GM19372 (cell line): ENCODE measurements around the gene ALDOC.
"Not testable (repeated sequence)": the region's sequence is repeated elsewhere in the genome, so short reads cannot be mapped to it uniquely, and the experiment has no call there.

Experiments used
- ATAC-seq: cut with Tn5 transposase; IDR thresholded peaks from one replicate; pipeline ENCODE4 v1.9.1; 2021; ENCODE audit warnings: mild to moderate bottlenecking, low read depth, moderate library complexity; ENCODE audit not compliant: unreplicated experiment

Gene ALDOC

DNA sequence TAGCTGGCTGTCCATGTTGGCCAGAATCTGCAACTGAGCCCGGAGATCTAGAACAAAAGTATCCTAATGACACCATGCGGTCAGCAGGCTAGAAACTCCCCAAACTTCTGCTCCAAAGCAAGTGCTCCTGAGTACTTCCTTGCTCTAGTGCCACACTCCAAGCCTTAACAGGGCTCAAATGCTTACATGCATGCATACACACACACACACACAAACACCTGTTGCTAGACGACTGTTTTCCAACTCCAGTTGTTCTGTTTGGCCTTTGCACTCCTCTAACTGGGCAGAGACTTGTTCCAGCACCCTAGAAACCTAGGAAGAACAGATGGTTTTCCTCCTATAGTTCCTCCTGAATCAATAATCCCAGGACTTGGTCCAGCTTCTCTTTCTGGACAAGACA, 7.7 kb upstream of the ALDOC start:
- no peak for ATAC-seq

DNA sequence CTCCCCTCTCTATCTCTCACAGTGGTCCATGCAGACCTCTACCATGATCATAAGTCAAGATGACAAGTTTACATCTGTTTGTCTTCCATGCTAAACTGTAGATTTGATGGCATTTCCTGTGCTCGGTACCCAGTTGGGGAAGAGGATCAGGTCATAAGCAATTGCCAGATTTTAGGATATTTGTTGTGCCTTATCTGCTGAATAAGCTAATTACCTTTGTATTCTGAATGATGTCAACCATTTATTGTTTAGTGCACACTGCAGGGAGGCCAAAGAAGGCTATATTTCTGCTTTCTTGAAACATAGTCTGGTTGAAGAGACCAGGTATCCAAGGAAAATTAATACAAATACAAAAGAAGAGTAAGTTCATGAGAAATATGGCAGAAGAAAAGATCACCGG, 5.8 kb upstream of the ALDOC start:
- ATAC-seq, result no peak

DNA sequence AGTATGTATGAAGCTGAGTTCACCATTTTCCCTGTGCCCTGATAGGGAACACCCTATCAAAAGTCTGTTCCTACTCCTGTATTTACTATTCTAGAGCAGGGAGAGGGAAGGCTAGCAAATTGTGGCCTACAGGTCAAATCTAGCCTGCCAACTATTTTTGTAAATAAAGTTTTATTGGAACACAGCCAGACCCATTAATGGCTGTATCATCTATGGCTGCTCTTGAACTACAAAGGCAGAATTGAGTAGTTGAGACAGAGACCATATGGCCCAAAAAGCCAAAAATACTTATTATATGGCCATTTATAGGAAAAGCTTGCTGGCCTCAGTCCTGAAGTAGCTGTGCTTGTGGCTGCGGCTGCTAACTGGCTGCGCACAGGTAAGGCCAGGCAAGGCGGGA, 4.3 kb upstream of the ALDOC start:
- no peak for ATAC-seq

DNA sequence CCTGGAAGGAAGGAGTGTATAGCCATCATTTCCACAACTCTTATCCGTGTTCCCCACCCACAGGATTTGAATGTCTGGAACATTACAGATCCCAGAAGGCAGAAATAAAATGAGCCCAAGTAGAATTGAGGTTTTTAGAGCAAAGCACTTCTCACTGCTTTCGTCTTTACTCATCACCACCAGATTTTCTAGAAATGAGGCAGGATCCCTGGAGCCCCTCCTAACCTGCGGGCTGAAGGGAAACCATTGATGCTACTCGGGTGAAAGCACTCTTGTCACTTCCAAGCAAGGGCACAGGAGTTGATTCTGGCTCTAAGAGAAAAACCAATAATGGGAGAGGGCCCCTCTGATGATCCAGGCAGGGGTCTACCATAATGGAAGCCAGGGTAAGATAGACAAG, 2.8 kb upstream of the ALDOC start:
- ATAC-seq, result no peak

DNA sequence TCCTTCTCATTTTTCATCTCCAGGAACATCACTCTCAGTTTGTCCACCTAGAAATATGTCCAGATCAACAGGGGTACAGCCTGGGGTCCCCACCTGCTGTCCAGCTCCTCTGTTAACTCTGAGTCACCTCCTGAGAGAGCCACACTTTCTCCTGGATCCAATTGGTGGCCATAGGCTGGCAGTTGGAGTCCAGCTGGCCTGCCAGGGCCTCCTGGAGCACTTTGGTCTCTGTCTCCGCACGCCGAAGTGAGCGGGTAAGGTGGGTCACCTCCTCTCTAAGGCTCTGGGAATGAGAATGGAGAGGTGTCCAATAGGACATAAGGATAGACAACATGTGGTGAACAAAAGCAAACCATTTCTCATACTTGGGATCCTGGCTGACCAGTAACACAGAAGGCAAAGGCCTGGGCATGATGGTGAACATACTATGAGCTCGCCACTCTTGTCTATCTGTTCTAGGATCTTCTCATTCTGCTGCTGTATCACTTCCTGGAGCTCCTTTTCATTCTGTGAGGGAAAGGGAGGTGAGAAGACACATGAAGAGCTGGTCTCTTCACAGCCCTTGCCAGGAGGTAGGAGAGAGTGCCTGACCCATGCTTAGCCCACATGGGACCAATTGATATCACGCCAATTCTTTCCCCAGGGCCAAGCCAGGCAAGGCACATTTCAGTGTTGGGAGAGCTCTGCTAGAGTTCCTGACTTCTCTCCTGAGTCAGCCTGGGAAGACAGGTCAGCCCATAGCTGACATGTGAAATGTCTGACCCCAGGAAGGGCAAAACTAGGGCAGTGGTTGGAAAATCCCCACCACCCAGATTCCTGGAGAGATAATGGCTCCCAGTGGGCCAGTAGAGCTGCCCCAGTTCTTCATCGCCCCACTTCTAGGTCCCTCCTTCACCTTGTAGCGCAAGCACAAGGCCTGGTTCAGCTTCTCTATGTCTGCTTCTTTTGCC, 1.8 kb upstream of the ALDOC start:
- no peak for ATAC-seq

DNA sequence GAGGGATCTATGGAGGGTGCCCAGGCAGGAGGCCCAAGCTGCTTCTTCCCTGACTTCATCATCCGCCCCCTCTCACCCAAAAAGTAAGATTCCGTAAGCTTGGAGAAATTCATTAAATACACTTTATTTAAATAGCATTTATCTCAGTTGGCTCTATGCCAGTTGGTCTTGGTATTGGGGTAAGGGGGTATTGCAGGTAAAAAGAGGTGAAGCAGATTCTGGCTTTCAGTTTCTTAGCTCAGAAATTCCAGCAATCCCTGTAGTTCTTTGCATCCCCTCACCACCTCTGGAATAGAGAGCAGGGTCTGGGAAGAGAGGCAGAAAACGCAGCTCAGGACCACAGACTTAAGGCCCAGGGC, 750 bp upstream of the ALDOC start:
- ATAC-seq, result no peak

DNA sequence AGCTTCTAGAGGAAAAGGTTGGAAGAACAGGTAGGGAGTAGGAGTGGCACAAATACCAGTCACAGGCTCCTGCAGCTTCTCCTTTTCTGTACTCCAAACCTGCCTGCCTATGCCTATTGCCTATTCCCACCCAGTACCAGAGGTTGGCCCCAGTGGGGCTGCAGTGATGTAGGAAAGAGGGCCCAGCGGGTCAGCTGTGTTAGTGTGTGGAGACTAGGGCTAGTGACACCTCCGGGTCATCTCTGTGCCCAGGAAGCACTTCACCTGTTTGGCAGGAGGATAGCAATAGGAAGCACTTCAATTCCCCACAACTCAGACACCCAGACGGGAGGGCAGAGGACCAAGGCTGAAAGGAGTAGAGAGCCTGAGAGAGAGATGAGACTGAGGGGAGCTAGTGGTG, 679 bp downstream of the ALDOC start:
- not testable (repeated sequence) for ATAC-seq

DNA sequence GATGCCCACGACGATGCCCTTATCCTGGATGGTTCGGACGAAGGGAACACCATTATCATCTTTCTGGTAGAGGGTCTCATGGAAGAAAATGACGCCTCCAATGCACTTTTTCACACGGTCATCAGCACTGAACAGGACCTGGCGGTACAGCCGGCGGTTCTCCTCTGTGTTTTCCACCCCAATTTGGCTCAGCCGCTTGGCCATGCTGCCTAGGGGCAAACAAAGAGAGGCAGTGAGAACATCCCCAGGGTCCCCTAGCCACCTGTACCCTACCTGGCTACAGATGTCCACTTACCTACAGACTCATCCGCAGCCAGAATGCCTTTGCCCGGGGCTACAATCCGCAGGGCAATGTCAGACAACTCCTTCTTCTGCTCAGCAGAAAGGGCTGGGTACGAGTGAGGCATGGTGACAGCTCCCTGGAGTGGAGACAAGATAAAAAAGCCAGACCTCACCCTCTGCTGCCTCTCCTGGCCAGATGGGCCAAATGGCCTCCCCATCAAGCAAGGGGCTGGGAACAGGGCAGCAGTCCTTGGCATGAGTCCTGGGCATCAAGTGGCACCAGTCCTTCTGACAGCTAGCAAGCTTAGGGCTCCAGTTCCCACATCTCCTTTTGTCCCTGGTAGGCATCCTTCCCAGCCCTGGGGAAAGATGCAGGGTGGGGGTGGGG, 1.4 kb downstream of the ALDOC start:
- no peak for ATAC-seq

DNA sequence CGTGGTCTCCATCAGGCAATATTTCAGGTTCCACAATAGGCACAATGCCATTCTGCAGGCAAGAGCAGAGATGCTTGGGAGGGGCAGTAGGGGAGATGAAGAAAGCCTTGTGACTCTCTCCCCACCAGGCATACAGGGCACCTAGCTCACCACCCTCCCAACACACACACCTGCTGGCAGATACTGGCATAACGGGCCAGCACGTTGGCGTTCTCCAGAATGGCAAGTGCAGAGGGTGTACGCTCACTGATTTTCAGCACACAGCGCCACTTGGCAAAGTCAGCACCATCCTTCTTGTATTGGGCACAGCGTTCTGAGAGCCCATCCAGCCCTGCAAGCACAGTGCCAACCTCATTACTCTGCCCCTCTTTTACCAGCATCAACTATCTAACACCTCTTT, 2.2 kb downstream of the ALDOC start:
- no peak for ATAC-seq

DNA sequence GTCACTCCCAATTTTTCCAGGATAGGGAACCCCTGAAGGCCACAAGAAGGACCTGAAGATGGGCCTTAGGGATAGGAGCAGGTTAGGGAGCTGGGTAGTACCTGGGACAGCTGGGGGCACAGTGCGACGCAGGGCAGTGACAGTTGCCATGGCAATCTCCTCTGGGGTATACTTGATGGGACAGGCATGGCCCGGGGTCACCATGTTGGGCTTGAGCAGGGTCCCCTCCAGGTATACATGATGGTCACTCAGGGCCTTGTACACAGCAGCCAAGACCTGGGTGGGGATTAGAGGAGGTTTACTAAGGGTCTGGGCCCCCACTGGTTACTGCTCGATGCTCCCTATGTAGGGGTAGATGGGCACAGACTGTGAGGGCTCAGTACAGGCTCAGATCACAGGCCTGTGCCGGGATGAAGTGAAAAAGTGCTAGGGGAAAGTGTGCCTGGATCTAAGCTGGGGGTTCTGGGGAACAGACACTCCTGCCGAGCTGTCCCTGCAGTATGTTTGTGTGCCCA, 2.7 kb downstream of the ALDOC start:
- ATAC-seq, result no peak

DNA sequence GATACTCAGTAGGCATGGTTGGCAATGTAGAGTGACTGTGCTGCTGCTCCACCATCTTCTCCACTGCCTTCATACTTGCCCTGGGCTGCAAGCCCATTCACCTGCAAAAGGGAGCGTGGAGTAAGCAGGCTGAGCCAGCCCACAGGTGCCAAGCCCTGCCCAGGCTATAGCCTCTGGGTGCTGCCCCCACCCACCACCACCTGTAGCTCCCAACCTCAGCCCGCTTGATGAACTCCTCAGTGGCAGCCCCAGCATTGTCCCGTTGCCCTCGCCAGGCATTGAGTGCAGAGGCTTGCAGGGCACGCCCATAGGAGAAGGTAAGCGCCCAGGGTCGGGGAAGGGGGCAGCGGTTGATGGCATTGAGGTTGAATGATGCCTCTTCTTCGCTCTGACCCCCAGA, 3.2 kb downstream of the ALDOC start:
- ATAC-seq, result no peak

DNA sequence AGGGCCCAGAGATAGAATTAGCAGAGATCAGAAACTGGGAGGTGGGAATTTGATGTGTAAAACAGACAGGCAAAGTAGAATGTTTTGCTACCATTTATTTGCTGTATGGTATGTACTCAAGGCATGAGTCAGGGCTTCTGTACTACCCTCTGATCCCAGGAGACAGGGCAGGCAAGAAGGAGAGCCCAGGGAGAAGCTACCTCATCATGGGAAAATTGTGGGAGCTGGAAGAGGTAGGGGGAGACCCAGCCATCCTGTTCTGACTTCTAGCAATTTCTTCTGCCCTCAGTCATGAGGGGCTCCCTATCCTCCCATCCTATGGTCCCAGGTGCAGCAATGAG, 3.7 kb downstream of the ALDOC start:
- no peak for ATAC-seq

DNA sequence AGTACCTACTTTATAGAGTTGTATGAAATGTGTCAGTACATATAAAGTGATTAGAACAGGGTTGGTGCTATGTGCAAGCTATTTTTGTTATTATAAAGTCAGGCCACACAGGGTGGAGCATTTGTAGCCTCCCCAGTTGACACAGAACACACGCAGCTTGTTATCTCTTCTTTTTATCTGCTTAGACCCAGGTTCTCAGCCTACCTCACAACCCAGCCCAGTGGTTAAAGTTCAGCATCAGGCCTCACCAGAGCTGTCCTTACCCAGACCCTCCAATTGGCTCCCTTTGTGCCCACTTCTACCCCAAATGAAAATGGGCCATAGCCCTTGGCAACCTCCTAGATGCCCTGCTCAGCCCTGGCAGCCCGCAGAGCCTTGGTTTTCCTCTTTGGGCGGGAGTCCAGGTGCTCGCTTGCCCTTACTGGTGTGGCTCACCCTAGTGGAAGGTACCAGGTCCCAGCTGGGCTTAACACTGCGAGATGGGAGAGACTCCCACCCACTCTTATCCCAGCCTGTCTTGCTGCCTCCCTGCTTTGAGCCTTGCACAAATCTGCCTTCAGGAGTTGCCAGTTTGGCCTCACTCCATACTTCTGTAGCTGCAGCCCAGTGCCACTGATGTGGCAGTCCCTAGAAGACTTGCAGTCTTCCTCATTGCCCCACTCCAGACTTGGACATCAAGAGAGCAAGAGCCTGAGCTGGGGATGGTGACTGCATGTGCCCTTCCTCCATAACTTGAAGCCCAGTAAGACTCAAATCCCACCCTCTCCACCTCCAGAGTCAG, 4.2 kb downstream of the ALDOC start:
- ATAC-seq, result no peak

DNA sequence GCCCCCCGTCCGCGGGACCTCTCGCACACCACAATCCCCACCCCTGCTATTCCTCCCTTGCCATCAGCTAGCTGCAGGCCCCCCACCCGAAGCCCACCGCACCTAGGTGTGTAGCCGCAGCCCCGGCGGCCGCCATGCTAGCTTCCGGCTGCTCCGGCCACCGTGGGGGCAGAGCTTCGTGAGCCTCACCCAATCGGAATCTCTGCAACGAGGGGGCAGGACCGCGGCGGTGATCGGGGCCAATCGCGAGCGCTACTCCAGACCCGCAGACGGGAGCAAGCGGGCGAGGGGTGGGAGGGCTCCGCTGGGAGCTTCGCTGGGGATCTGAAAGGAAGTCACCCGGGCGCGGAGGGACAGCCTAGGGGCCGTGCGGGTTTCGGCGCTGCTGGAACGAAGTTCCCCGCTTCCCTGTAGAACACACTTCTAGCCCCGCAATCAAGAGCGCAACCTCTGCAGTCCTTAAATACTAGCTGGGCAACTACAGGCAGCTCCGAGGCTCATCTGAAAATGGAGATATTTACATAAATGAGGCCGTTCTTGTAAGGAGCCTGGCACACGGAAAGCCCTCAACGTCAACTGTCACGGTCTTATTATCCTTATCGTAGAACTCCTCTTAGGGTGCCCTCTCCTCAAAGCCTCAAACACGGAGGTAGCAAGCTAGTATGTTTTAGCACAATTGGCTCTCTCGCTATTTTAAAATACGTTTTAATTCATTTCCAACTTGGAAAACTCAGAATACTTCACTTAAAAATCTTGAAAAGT, 5.2 kb downstream of the ALDOC start, which contains the start of gene PIGS:
Gene PIGS (minus strand): TSS at position 164 of the 762 bp plus-strand sequence. CDS start 28 bp downstream, at position 136.
- ATAC-seq, result peak; percentile 89

DNA sequence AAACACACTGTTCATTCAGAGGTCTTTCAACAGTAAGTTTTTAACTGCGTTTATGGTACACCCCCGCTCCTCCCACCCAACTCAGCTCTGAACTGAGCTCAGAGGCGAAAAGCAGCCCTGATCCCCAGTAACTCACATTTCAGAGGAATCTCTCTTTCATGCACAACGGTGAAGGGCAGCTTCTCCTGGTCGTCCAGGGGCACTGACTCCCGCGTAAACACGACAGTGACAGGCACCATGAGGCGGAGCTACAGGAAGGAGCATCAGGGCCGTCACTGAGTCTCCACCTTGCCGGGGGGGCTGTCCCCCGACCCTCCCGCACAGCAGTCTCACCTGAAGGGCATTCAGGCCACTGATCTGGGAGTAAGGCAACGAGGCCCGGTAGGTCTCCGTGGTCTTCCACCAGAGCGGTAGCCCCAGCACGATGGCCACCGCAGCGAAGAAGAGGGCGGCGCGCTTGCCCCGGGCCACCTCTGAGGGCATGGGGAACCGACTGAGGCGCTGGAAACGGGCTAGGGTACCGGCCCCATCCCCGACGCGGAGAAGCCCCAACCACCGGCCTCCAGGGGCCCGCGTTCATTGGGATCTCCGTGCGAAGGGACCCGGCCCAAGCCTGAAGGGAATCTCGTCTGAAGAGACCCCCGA, 5.9 kb downstream of the ALDOC start:
- peak; percentile 26 for ATAC-seq

DNA sequence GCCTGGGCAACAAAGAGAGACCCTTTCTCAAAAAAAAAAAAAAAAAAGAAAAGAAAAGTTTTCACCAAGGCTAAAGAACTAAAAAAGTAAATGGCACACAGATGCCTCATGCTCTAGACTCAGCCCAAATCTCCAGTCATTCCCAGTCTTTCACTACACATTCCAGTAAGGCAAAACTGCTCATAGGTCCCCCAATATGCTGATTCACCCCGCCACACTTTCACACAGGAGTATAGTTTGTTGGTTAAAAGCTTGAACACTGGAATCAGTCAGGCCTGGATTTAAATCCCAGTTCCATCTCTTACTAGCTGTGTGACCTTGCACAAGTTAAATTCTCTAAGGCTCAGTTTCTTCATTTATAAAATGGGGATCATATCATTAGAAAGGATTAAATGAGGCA, 7.2 kb downstream of the ALDOC start:
- ATAC-seq, result no peak

DNA sequence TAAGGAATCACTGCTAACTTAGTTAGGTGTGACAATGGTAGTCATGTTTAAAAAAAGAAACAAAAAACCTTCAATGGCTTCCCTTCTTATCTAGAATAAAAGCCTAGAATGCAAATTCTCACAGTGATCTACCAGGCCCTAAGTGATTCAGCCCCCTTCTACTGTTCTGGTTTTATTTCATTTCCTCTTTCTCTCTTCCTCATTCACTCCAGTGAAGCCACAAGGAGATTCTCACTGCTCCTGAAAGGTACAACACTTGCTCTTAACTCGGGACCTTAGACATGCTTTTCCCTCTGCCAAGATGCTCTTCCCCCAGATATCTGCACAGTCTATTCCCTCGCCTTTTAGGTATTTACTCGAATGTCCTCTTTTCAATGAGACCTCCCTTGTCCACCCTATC, 9.1 kb downstream of the ALDOC start:
- no peak for ATAC-seq

DNA sequence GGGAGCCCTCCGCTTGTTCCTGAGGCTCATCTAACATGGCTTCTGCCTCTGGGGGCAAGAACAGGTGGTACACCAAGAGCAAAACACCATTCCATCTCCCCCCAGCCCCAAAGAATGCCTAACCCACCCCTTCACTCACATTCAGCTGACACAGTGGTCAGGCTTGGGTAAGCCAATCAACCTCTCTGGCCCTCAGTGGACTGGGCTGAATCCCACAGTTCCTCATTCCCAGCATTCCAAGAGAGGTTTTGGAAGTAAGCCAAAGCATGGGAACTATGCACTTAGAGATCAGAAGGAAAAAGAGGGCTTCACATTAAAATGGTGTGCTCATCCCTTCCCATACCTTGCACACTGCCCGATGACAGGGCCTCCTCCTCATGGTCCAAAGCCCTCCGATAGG, 13.2 kb downstream of the ALDOC start:
- no peak for ATAC-seq

DNA sequence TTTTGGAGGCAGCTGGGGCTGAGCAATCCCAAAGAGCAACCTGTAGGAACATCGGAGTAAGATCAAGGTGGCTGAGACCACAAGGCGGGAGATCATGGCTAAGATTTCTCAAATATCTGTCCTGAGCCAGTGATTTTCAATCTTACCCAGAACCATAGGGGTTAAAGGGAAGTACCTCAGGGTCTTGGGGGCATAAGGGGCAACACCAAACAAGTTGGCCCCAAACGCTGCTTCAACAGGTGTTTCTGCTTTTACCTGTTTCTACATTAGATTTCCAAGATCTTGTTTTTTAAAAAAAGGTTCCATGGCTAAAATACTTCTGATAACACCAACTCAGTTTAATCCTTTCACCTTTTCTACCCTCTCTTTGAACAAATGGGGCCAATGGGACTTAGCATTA, 21.7 kb downstream of the ALDOC start:
- ATAC-seq, result no peak

DNA sequence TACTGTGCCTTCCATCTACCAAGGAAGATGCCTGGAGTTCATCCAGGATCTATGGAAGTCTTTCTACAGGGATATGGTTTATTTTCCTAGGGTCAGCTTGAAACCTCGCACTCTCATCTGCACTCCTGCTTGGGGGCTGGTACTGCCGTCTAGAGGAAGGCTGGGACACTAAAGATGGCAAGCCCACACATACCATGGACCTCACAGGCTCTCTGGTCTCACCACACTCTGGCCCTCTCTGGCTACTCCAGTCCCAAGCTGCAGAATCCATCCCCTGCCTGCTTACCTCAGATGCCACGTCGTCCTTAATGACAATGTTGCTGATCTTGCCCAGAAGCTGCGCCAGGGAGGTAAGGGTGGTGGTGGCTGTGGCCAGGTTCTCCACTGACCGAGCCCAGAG, 22.1 kb downstream of the ALDOC start:
- no peak for ATAC-seq
